Upper lobe of left lung (tissue), 6 donors: ENCODE measurements around the gene UBTF. TPM values are rescaled to one million over a fixed set of nuclear protein-coding genes. Genes with fewer than 3 reads are reported as not detected.

ENCODE experiments used
- ATAC-seq, 2 donors: fragments of 200-7000 bp; cut with Tn5 transposase; one replicate each; pipeline ENCODE4 v1.9.1; 2022; ENCODE audit warnings: mild to moderate bottlenecking in 2 of 2, moderate library complexity in 2 of 2; ENCODE audit not compliant: low FRiP score in 2 of 2
- DNase-seq, 2 donors: peaks; one replicate each; pipeline ENCODE4 v3.0.0-alpha.2; 2019 to 2020
- H3K27ac ChIP-seq, 4 donors: fragments of 200-600 bp; sonication (generic); one replicate each; pipeline ENCODE4 v1.5.1; 2016 to 2019
- H3K27me3 ChIP-seq, 4 donors: fragments of 200-600 bp; sonication (generic); one replicate each; pipeline ENCODE4 v1.5.1; 2017 to 2019
- H3K36me3 ChIP-seq, 4 donors: fragments of 200-600 bp; sonication (generic); one replicate each; pipeline ENCODE4 v1.5.1; 2016 to 2019
- H3K4me1 ChIP-seq, 4 donors: fragments of 200-600 bp; sonication (generic); one replicate each; pipeline ENCODE4 v1.5.1; 2018 to 2019
- H3K4me3 ChIP-seq, 4 donors: fragments of 200-600 bp; sonication (generic); one replicate each; pipeline ENCODE4 v1.5.1; 2017 to 2019; ENCODE audit warnings: mild to moderate bottlenecking in 2 of 4, moderate library complexity in 1 of 4
- H3K9me3 ChIP-seq, 4 donors: fragments of 200-600 bp; sonication (generic); one replicate each; pipeline ENCODE4 v1.5.1; 2018 to 2019
- CTCF ChIP-seq, 6 experiments: fragments of 450-650 bp in 4 of 6; fragments of 200-600 bp in 2 of 6; sonication (generic) in 2 of 6; IDR thresholded peaks; one replicate each; pipeline ENCODE4 v1.5.1; 2016 to 2019; ENCODE audit warnings: antibody characterized with exemption in 6 of 6
- EP300 ChIP-seq, 4 donors: sonication (generic); formaldehyde crosslinking; IDR thresholded peaks; one replicate each; pipeline ENCODE4 v1.5.1; 2017; ENCODE audit warnings: antibody characterized with exemption in 4 of 4, control low read depth in 2 of 4
- POLR2A ChIP-seq, 4 donors: fragments of 450-650 bp; IDR thresholded peaks; one replicate each; pipeline ENCODE4 v1.5.1; 2016 to 2017; ENCODE audit warnings: antibody characterized with exemption in 4 of 4, mild to moderate bottlenecking in 2 of 4
- POLR2AphosphoS5 ChIP-seq, 2 donors: sonication (generic); formaldehyde crosslinking; IDR thresholded peaks; one replicate each; pipeline ENCODE4 v1.5.1; 2017; ENCODE audit warnings: antibody characterized with exemption in 2 of 2
- WGBS, 2 donors: methylation state at CpG; one replicate each; pipeline ENCODE4 v1.1.5; 2017 to 2018; 5-methylcytosine and 5-hydroxymethylcytosine counted together
- total RNA-seq, 6 donors: library from RNA; depleted of rRNA in 4 of 6; stranded (reverse); fragments of >200 nt in 4 of 6; gene quantifications; one replicate each; pipeline versions ENCODE4 v1.1.0 to v1.2.1, GENCODE V29; 2016 to 2021
- donor health status: DM: no; HTN: no; CAD: no; lungs with moderate emphysema.
- donor health status: DM: no; HTN: yes; CAD: no; lungs with severe emphysema.

UBTF gene
- total RNA-seq, 6 donors from 2014 or later: 41.2 to 94.3 (median 67.6) TPM

- Histone ChIP-seq H3K4me3 (no peak overlapping the region), H3K36me3 (peaks cover 0 to 42% (median 29%) of the 10 kb centered on the region in 4 donors), H3K4me1 (no peaks in the 10 kb centered on the region), H3K27me3 (no peaks in the 10 kb centered on the region), H3K9me3 (no peaks in the 10 kb centered on the region), H3K27ac (no peak overlapping the region)
- TF ChIP-seq EP300 (IDR thresholded peaks at IDR 0.05) (no peak), CTCF (IDR thresholded peaks at IDR 0.05) (no peak), POLR2AphosphoS5 (IDR thresholded peaks at IDR 0.05) (no peak), POLR2A (IDR thresholded peaks at IDR 0.05) (no peak)
- 98 to 100% methylated on average over 3 to 4 of the region's 4 CpGs for WGBS, 2 donors
- ATAC-seq: peak; percentile 16 to 66
- DNase-seq: no peak
Measured at GRCh38 chr17:44177640-44178039, 41.8 kb downstream of the UBTF start.

GRCh38 chr17:44176671-44177501 lies 42.6 kb downstream of the UBTF start:
- DNase-seq: peak in 1 of 2 donors; percentile 83
- Histone ChIP-seq H3K27ac (no peak overlapping the region), H3K36me3 (peaks cover 0 to 35% (median 21%) of the 10 kb centered on the region in 4 donors), H3K4me1 (no peaks in the 10 kb centered on the region), H3K4me3 (no peak overlapping the region), H3K27me3 (no peaks in the 10 kb centered on the region), H3K9me3 (no peaks in the 10 kb centered on the region)
- 95 to 96% methylated on average over 26 to 52 of the region's 54 CpGs for WGBS, 2 donors
- peak; percentile 24 to 42 for ATAC-seq
- TF ChIP-seq CTCF (IDR thresholded peaks at IDR 0.05): no peak
- no peak for TF ChIP-seq EP300 (IDR thresholded peaks at IDR 0.05)
- TF ChIP-seq POLR2AphosphoS5 (IDR thresholded peaks at IDR 0.05): no peak
- TF ChIP-seq POLR2A (IDR thresholded peaks at IDR 0.05): no peak

GRCh38 chr17:44176257-44176656 lies 43.2 kb downstream of the UBTF start:
- no peaks in the 10 kb centered on the region for H3K9me3 ChIP-seq
- ATAC-seq (peak in 1 of 2 donors; percentile 10), DNase-seq (no peak)
- peaks cover 0 to 30% (median 17%) of the 10 kb centered on the region in 4 donors for H3K36me3 ChIP-seq
- no peaks in the 10 kb centered on the region for H3K27me3 ChIP-seq
- H3K27ac ChIP-seq: no peak overlapping the region
- 88 to 100% methylated on average over 1 of the region's 1 CpG for WGBS, 2 donors
- no peak overlapping the region for H3K4me3 ChIP-seq
- TF ChIP-seq POLR2AphosphoS5 (IDR thresholded peaks at IDR 0.05) (no peak), CTCF (IDR thresholded peaks at IDR 0.05) (no peak), EP300 (IDR thresholded peaks at IDR 0.05) (no peak), POLR2A (IDR thresholded peaks at IDR 0.05) (no peak)
- H3K4me1 ChIP-seq: no peaks in the 10 kb centered on the region

GRCh38 chr17:44174427-44174826 lies 45.0 kb downstream of the UBTF start:
- H3K4me1 ChIP-seq: peaks cover 4 to 9% (median 8%) of the 10 kb centered on the region in 4 donors
- H3K9me3 ChIP-seq: no peaks in the 10 kb centered on the region
- ATAC-seq: no peak
- 91 to 94% methylated on average over 2 of the region's 2 CpGs for WGBS, 2 donors
- DNase-seq: no peak
- no peak for TF ChIP-seq EP300 (IDR thresholded peaks at IDR 0.05)
- no peak overlapping the region for H3K4me3 ChIP-seq
- no peak overlapping the region for H3K27ac ChIP-seq
- H3K36me3 ChIP-seq: peaks cover 0 to 30% (median 17%) of the 10 kb centered on the region in 4 donors
- H3K27me3 ChIP-seq: no peaks in the 10 kb centered on the region

- Histone ChIP-seq H3K9me3 (no peaks in the 10 kb centered on the region), H3K4me3 (no peak overlapping the region), H3K27ac (no peak overlapping the region), H3K27me3 (no peaks in the 10 kb centered on the region), H3K36me3 (peaks cover 0 to 10% (median 4%) of the 10 kb centered on the region in 4 donors), H3K4me1 (peaks cover 4 to 11% (median 9%) of the 10 kb centered on the region in 4 donors)
- ATAC-seq (no peak), DNase-seq (no peak)
- 82% methylated on average over 10 to 17 of the region's 17 CpGs for WGBS, 2 donors
- TF ChIP-seq POLR2AphosphoS5 (IDR thresholded peaks at IDR 0.05): no peak
- no peak for TF ChIP-seq POLR2A (IDR thresholded peaks at IDR 0.05)
- TF ChIP-seq CTCF (IDR thresholded peaks at IDR 0.05): no peak
- TF ChIP-seq EP300 (IDR thresholded peaks at IDR 0.05): no peak
Measured at GRCh38 chr17:44171931-44172455, 47.5 kb downstream of the UBTF start.
